ENCODE data around the gene RNF130. TPM values are rescaled to one million over a fixed set of nuclear protein-coding genes. Genes with fewer than 3 reads are reported as not detected.

Gene RNF130
- total and polyA plus RNA-seq, 9 of the 15 experiments (the other 6 are each of a cell fraction or from before 2014, with no cell fraction given) = 5.8 to 39.4 (median 27.1) TPM

DNA sequence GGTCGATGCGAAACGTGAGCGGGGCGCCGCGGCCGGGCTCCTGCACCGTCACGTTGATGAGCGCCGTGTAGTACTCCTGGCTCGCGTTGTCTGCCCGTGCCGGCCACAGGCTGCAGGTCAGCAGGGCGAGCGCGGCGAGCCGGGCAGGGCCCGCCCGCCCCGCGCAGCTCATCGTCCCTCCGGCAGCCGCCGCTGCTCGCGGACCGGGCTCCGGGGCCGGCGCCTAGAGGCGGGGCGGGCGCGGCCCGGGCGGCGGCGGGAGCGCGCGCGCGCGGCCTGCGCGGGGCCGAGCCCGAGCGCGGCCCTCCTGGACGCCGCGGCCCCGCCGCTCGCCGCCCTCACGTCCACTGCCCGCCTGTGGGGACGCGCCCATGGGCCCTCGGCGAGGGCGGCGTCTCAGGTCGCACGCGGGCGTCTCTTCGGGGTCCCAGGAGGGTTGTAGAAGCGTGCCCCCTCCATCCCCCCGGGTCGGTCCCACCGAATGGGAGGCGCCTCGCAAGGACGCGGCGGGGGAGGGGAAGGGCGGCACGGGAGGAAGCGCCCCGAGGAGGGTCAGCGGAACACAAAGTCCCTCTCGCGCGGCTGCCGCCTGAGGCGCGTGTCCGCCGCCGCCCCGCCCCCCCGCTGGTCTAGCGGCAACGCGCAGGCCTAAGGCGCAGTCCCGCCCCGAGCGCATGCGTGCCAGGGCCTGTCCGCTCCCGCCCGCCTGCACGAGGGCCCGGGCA lies at the start of gene RNF130 (continued):
- TF ChIP-seq, protein P1, sequence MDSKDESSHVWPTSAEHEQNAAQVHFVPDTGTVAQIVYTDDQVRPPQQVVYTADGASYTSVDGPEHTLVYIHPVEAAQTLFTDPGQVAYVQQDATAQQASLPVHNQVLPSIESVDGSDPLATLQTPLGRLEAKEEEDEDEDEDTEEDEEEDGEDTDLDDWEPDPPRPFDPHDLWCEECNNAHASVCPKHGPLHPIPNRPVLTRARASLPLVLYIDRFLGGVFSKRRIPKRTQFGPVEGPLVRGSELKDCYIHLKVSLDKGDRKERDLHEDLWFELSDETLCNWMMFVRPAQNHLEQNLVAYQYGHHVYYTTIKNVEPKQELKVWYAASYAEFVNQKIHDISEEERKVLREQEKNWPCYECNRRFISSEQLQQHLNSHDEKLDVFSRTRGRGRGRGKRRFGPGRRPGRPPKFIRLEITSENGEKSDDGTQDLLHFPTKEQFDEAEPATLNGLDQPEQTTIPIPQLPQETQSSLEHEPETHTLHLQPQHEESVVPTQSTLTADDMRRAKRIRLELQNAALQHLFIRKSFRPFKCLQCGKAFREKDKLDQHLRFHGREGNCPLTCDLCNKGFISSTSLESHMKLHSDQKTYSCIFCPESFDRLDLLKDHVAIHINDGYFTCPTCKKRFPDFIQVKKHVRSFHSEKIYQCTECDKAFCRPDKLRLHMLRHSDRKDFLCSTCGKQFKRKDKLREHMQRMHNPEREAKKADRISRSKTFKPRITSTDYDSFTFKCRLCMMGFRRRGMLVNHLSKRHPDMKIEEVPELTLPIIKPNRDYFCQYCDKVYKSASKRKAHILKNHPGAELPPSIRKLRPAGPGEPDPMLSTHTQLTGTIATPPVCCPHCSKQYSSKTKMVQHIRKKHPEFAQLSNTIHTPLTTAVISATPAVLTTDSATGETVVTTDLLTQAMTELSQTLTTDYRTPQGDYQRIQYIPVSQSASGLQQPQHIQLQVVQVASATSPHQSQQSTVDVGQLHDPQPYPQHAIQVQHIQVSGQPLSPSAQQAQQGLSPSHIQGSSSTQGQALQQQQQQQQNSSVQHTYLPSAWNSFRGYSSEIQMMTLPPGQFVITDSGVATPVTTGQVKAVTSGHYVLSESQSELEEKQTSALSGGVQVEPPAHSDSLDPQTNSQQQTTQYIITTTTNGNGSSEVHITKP (IDR thresholded peaks at IDR 0.05; ENCODE audit: partially characterized antibody) = peak; percentile 50
- no peak for TF ChIP-seq NUFIP1 (IDR thresholded peaks at IDR 0.05; ENCODE audit: partially characterized antibody)
- TF ChIP-seq, protein P2, sequence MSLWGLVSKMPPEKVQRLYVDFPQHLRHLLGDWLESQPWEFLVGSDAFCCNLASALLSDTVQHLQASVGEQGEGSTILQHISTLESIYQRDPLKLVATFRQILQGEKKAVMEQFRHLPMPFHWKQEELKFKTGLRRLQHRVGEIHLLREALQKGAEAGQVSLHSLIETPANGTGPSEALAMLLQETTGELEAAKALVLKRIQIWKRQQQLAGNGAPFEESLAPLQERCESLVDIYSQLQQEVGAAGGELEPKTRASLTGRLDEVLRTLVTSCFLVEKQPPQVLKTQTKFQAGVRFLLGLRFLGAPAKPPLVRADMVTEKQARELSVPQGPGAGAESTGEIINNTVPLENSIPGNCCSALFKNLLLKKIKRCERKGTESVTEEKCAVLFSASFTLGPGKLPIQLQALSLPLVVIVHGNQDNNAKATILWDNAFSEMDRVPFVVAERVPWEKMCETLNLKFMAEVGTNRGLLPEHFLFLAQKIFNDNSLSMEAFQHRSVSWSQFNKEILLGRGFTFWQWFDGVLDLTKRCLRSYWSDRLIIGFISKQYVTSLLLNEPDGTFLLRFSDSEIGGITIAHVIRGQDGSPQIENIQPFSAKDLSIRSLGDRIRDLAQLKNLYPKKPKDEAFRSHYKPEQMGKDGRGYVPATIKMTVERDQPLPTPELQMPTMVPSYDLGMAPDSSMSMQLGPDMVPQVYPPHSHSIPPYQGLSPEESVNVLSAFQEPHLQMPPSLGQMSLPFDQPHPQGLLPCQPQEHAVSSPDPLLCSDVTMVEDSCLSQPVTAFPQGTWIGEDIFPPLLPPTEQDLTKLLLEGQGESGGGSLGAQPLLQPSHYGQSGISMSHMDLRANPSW (CRISPR knock-in tag; IDR thresholded peaks at IDR 0.05) = no peak
- no peak for TF ChIP-seq CBX2 (IDR thresholded peaks at IDR 0.05; ENCODE audit: insufficient read depth, low read length, poor library complexity, severe bottlenecking)
- TF ChIP-seq, protein P3, sequence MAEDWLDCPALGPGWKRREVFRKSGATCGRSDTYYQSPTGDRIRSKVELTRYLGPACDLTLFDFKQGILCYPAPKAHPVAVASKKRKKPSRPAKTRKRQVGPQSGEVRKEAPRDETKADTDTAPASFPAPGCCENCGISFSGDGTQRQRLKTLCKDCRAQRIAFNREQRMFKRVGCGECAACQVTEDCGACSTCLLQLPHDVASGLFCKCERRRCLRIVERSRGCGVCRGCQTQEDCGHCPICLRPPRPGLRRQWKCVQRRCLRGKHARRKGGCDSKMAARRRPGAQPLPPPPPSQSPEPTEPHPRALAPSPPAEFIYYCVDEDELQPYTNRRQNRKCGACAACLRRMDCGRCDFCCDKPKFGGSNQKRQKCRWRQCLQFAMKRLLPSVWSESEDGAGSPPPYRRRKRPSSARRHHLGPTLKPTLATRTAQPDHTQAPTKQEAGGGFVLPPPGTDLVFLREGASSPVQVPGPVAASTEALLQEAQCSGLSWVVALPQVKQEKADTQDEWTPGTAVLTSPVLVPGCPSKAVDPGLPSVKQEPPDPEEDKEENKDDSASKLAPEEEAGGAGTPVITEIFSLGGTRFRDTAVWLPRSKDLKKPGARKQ (CRISPR knock-in tag; IDR thresholded peaks at IDR 0.05) = no peak
- no peak for TF ChIP-seq ZNF707 (CRISPR knock-in tag; conservative IDR thresholded peaks at IDR 0.05)
- TF ChIP-seq, protein P4, sequence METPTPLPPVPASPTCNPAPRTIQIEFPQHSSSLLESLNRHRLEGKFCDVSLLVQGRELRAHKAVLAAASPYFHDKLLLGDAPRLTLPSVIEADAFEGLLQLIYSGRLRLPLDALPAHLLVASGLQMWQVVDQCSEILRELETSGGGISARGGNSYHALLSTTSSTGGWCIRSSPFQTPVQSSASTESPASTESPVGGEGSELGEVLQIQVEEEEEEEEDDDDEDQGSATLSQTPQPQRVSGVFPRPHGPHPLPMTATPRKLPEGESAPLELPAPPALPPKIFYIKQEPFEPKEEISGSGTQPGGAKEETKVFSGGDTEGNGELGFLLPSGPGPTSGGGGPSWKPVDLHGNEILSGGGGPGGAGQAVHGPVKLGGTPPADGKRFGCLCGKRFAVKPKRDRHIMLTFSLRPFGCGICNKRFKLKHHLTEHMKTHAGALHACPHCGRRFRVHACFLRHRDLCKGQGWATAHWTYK (CRISPR knock-in tag; IDR thresholded peaks at IDR 0.05) = peak; percentile 94
- TF ChIP-seq ZNF717 (CRISPR knock-in tag; IDR thresholded peaks at IDR 0.05) = no peak
- TF ChIP-seq SRSF3 (IDR thresholded peaks at IDR 0.05; ENCODE audit: insufficient read depth, low read length) = no peak
- no peak for TF ChIP-seq SAP30 (IDR thresholded peaks at IDR 0.05; ENCODE audit: borderline replicate concordance, insufficient read depth, low read depth, low read length, poor library complexity, severe bottlenecking)
- TF ChIP-seq, protein P5, sequence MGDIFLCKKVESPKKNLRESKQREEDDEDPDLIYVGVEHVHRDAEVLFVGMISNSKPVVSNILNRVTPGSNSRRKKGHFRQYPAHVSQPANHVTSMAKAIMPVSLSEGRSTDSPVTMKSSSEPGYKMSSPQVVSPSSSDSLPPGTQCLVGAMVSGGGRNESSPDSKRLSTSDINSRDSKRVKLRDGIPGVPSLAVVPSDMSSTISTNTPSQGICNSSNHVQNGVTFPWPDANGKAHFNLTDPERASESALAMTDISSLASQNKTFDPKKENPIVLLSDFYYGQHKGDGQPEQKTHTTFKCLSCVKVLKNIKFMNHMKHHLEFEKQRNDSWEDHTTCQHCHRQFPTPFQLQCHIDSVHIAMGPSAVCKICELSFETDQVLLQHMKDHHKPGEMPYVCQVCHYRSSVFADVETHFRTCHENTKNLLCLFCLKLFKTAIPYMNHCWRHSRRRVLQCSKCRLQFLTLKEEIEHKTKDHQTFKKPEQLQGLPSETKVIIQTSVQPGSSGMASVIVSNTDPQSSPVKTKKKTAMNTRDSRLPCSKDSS (IDR thresholded peaks at IDR 0.05; ENCODE audit: low read depth, partially characterized antibody) = no peak
- 0 out of 2 replicates have a peak, but pooled peaks have one; percentile 46 for TF ChIP-seq ZKSCAN1 (IDR thresholded peaks at IDR 0.05; ENCODE audit: low read depth, low read length)
- peak; percentile 96 for TF ChIP-seq CXXC5 (CRISPR knock-in tag; IDR thresholded peaks at IDR 0.05)
- TF ChIP-seq, protein P6, sequence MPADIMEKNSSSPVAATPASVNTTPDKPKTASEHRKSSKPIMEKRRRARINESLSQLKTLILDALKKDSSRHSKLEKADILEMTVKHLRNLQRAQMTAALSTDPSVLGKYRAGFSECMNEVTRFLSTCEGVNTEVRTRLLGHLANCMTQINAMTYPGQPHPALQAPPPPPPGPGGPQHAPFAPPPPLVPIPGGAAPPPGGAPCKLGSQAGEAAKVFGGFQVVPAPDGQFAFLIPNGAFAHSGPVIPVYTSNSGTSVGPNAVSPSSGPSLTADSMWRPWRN (IDR thresholded peaks at IDR 0.05; ENCODE audit: low read depth) = no peak
